Nephron progenitor cell (in vitro differentiated cells): ENCODE results near the gene SLC6A12.

Experiments
- DNase-seq: peaks from one replicate; pipeline ENCODE4 v3.0.0; 2021
- H3K27ac Mint-ChIP-seq: 2 replicates; pipeline ENCODE4 v1.8.0; 2021; ENCODE audit warnings: mild to moderate bottlenecking, moderate library complexity, mixed read lengths
- H3K27me3 Mint-ChIP-seq: 2 replicates; pipeline ENCODE4 v1.8.0; 2021; ENCODE audit warnings: mild to moderate bottlenecking, low read depth, mixed read lengths; ENCODE audit not compliant: poor library complexity
- H3K36me3 Mint-ChIP-seq: 2 replicates; pipeline ENCODE4 v1.8.0; 2021; ENCODE audit warnings: low read depth, mixed read lengths
- H3K4me1 Mint-ChIP-seq: 2 replicates; pipeline ENCODE4 v1.8.0; 2021; ENCODE audit warnings: mixed read lengths
- H3K4me3 Mint-ChIP-seq: 2 replicates; pipeline ENCODE4 v1.8.0; 2021; ENCODE audit warnings: mild to moderate bottlenecking, moderate library complexity, mixed read lengths
- H3K9me3 Mint-ChIP-seq: 2 replicates; pipeline ENCODE4 v1.8.0; 2021; ENCODE audit warnings: mild to moderate bottlenecking, moderate library complexity, mixed read lengths
- CTCF ChIP-seq: fragments of 200-600 bp; sonication (generic); IDR thresholded peaks from 2 replicates; pipeline ENCODE4 v1.5.0; 2021; ENCODE audit warnings: antibody characterized with exemption

Gene SLC6A12

DNA sequence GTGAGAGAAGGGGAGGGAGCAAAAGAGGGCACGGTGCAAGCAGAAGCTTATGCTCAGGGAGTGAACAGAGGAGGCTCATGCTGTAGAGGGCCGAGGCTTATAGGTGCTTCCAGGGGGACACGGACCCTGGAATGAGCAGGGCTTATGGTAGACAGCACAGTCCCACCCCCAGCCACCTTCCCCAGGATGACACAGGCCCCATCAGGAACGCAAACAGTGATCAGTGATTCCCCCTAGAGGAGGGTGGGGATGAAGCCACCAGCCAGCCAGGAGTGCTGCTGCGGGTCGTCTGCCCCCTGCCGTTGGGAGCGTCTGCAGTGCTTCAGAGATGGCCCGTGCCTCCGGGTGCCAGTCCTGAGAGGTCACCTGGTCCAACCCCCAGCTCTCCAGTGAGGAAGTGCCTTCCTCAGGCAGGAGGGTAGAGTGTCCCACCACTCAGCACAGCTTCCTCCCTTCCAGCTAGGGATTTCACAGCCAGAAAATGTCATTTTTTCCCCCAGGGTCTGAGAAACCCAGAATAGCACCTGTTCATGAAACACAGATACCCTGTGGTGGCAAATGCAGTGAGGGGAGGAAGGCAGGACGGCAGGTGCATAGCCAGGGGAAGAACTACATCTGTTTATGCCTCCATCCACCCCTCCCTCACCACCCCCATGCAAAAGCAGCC is 60.7 kb downstream of the SLC6A12 start:
- peak; percentile 80 for TF ChIP-seq CTCF
- H3K4me3 Mint-ChIP-seq = no peak overlapping the region
- peaks cover 63% of the 10 kb centered on the region for H3K4me1 Mint-ChIP-seq
- H3K9me3 Mint-ChIP-seq = no peaks in the 10 kb centered on the region
- peaks cover 36% of the 10 kb centered on the region for H3K27me3 Mint-ChIP-seq
- no peak overlapping the region for H3K27ac Mint-ChIP-seq
- no peaks in the 10 kb centered on the region for H3K36me3 Mint-ChIP-seq
- peak; percentile 81 for DNase-seq

DNA sequence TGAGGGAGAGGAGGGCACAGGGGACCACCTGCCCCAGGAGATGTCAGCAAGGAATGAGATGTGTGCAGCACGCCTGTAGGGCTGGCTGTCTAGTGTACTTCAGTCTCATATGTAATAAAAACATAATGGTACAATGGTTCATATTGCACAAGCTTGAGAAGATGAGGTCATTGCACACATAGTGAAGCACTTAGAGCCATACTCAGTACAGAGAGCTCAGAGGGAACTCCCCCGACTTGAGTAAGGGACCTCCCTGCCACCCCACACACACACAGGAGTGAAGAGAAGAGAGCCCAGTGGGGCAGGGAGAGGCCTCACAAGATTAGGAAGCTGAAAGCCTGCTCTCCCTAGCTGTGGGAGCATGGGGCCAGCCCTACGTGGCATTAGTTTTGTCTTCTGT is 61.5 kb downstream of the SLC6A12 start:
- Mint-ChIP-seq H3K36me3 (no peaks in the 10 kb centered on the region), H3K4me1 (peaks cover 71% of the 10 kb centered on the region), H3K27me3 (peaks cover 36% of the 10 kb centered on the region), H3K4me3 (no peak overlapping the region), H3K9me3 (no peaks in the 10 kb centered on the region), H3K27ac (no peak overlapping the region)
- no peak for DNase-seq
- no peak for TF ChIP-seq CTCF

DNA sequence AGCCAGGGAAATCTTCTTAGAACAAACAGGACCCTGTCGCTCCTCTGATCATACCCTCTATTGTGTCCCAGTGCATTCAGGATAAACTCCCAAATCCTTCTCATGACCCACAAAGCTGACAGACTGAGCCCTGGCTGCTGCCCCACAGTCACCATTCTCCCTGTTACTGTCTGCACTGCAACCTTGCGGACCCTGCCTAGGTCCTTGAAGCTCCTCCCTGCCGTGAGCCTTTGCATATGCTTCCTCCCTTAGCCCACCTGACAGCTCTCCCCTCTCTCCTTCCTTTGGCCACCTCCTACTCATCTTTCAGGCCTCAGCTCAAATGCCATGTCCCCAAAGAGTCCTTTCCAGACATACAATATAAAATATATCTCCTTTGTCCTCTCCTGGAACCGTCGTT is 62.4 kb downstream of the SLC6A12 start:
- H3K4me3 Mint-ChIP-seq = no peak overlapping the region
- DNase-seq = no peak
- H3K27ac Mint-ChIP-seq = no peak overlapping the region
- H3K9me3 Mint-ChIP-seq = no peaks in the 10 kb centered on the region
- no peak for TF ChIP-seq CTCF
- H3K36me3 Mint-ChIP-seq = no peaks in the 10 kb centered on the region
- H3K27me3 Mint-ChIP-seq = peaks cover 32% of the 10 kb centered on the region
- peaks cover 77% of the 10 kb centered on the region for H3K4me1 Mint-ChIP-seq

DNA sequence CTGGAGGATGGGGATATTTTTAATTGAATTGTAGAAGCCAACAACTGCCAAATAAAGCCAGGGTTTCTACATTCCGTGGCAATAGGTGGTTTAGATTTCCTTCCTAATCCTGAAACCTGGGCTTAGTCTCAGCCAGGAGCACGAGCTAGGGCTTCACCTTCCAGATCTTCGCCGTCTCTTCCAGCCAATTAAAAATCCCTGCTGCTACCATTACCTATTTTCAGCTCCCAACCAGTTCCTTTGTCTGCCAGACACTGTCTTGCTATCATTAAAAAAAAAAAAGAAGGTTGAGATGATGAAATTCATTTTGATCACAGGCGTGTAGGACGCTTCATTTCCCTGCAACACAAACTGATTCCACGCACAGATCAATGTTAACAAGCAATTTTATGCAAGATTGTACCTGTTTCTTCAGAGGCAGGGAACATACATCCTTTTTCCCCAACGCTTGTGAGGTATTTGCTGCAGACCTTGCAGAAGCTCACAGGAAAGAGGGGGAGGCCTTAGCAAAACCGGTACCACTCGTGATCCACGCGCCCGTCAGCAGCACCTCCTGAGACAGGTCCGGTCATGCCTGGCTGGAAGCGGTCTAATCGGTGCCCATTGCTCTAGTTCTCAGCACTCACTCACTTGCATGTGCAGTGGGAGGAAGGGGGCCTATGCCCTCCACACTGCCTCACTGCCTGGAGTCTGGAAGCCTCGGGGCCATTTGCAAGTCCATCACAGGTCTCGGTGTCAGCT is 65.1 kb downstream of the SLC6A12 start:
- Mint-ChIP-seq H3K9me3 (no peaks in the 10 kb centered on the region), H3K4me1 (peaks cover 89% of the 10 kb centered on the region), H3K27me3 (peaks cover 32% of the 10 kb centered on the region), H3K4me3 (no peak overlapping the region), H3K36me3 (no peaks in the 10 kb centered on the region), H3K27ac (no peak overlapping the region)
- no peak for TF ChIP-seq CTCF
- no peak for DNase-seq

DNA sequence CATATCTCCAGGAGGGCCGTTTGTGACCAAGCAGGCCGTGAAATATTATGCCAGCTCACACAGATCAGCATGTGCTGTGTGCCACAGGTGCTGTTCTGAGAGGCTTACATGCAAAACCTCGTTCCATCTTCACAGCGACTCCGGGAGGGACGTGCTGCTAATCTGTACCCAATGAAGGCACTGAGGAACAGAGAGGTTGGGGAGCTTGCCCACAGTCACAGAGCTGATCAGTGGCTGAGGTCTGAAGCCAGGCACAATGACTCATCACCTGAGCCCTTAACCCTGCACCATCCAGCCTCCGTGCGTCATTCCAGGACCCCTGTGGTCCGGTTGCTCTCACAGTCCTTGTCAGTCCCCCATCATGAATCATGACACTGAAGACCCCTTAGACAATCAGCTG is 66.7 kb downstream of the SLC6A12 start:
- H3K27me3 Mint-ChIP-seq = peaks cover 34% of the 10 kb centered on the region
- no peaks in the 10 kb centered on the region for H3K9me3 Mint-ChIP-seq
- no peaks in the 10 kb centered on the region for H3K36me3 Mint-ChIP-seq
- no peak overlapping the region for H3K27ac Mint-ChIP-seq
- no peak overlapping the region for H3K4me3 Mint-ChIP-seq
- TF ChIP-seq CTCF = no peak
- no peak for DNase-seq
- H3K4me1 Mint-ChIP-seq = peaks cover 90% of the 10 kb centered on the region
